ENCODE results near the gene CELF3. TPM values are rescaled to one million over a fixed set of nuclear protein-coding genes. Genes with fewer than 3 reads are reported as not detected.

The CELF3 gene
- total and polyA plus RNA-seq, 11 donors, result not detected

DNA sequence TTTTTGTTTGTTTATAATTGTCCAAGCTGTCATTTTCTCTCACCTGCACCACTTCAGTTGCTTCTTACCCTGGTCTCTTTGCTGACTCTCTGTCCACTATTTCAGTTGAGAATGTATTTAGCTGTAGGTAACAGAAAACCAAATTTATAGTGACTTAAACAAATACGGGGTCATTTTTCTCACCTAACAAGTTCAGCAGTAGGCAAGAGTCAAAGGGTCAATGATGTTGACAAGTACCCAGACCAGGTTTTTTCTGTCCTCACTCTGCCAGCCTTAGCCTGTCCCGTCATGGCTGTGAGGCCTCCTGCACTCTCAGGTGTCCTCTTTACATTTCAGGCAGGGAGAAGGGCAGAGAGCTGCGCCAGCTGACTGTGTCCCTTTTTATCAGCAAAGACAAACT, 16.5 kb upstream of the CELF3 start:
- ATAC-seq (no peak), DNase-seq (no peak)
- Histone ChIP-seq H3K27me3 (peaks cover 0 to 11% (median 0%) of the 10 kb centered on the region in 9 donors), H3K27ac (no peak overlapping the region), H3K4me3 (no peak overlapping the region), H3K4me1 (peaks cover 0 to 6% (median 0%) of the 10 kb centered on the region in 12 donors), H3K36me3 (no peaks in the 10 kb centered on the region), H3K9me3 (peaks cover 0 to 12% (median 0%) of the 10 kb centered on the region in 12 donors)
- TF ChIP-seq, protein P1, sequence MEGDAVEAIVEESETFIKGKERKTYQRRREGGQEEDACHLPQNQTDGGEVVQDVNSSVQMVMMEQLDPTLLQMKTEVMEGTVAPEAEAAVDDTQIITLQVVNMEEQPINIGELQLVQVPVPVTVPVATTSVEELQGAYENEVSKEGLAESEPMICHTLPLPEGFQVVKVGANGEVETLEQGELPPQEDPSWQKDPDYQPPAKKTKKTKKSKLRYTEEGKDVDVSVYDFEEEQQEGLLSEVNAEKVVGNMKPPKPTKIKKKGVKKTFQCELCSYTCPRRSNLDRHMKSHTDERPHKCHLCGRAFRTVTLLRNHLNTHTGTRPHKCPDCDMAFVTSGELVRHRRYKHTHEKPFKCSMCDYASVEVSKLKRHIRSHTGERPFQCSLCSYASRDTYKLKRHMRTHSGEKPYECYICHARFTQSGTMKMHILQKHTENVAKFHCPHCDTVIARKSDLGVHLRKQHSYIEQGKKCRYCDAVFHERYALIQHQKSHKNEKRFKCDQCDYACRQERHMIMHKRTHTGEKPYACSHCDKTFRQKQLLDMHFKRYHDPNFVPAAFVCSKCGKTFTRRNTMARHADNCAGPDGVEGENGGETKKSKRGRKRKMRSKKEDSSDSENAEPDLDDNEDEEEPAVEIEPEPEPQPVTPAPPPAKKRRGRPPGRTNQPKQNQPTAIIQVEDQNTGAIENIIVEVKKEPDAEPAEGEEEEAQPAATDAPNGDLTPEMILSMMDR (IDR thresholded peaks at IDR 0.05), result no peak
- no peak for TF ChIP-seq POLR2A (IDR thresholded peaks at IDR 0.05)
- intact Hi-C loops (cut with DNase I), result loop anchor here in 7 of 10 donors (2.0 to 10.0 kb wide), 6 partner anchors 41 to 288 kb away; no protein-coding TSS in a partner anchor
- 67 to 85% (median 84%) methylated on average over 3 of the region's 3 CpGs for WGBS, 4 donors

DNA sequence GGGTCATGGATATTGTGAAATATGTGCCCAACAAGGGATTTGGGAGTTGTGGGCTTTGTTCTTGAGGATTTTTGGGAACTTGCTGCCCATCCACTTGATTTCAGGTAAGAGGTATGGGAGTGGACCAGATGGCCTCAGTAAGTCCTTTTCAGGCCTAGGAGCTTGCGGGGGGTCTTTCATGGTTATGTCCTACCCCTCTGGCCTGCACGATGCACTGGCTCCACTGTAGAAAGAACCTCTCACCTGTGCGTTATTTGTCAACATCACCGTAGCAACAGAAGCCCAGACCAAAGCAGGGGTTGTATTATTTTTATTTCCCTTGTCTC, 13.3 kb upstream of the CELF3 start:
- Histone ChIP-seq H3K4me3 (no peak overlapping the region), H3K27me3 (peaks cover 0 to 16% (median 0%) of the 10 kb centered on the region in 9 donors), H3K27ac (no peak overlapping the region), H3K4me1 (peaks cover 0 to 12% (median 1%) of the 10 kb centered on the region in 12 donors), H3K36me3 (no peaks in the 10 kb centered on the region), H3K9me3 (no peaks in the 10 kb centered on the region)
- 77 to 90% (median 85%) methylated on average over 4 of the region's 4 CpGs for WGBS, 4 donors
- DNase-seq, result no peak
- intact Hi-C loops (cut with DNase I), result loop anchor here in 7 of 10 donors (5.0 to 10.0 kb wide), 6 partner anchors 38 to 285 kb away; partner anchors contain the start of gene SNX27 (in 1 of the 7)
- no peak for ATAC-seq
- TF ChIP-seq, protein P1 (IDR thresholded peaks at IDR 0.05), result no peak
- TF ChIP-seq POLR2A (IDR thresholded peaks at IDR 0.05), result no peak

DNA sequence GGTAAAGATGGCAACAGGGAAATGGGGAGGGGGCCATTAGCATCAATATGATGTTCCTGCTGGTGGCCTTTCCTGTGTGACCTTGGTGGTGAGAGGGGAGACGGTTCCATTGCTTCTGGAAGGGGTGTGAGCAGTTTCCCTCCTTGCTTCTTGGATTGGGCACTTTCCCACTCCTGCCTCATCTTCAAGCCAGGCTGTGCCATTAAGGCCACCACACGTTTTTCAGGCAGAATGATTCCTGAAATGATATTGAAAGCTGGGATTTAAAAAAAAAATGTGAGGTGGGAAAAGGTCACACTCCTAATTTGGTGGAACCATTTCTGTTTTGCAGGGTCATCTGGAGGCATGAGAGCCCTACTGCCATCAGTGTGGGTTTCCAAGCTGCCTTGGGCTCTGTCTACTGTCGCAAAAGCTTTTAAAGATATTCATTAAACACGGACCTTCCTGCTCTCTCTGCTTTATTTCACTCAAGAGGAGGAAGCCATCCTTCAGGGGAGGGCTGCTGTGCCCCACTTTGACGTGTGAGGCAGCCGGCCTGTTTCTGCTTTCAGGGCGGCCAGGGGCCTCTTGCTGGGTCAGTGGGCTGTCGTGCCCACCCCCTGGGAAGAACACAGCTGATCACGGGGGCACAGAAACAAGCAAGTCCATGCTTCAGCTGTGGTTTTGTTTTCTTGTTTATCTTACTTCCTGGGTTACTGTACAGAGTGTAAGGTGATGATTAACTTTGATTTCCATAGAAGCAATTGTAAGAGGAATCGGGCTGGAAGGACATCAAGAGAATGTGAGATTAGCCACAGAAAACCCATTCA, 12.8 kb upstream of the CELF3 start:
- no peaks in the 10 kb centered on the region for H3K36me3 ChIP-seq
- 67 to 70% (median 70%) methylated on average over 10 of the region's 10 CpGs for WGBS, 4 donors
- H3K27me3 ChIP-seq, result peaks cover 0 to 16% (median 0%) of the 10 kb centered on the region in 9 donors
- ATAC-seq, result no peak
- H3K27ac ChIP-seq, result peak overlapping the region in 1 of 12 donors; percentile 79
- intact Hi-C loops (cut with DNase I), result loop anchor here in 1 of 10 donors (5.0 kb wide), 1 partner anchor 117 kb away; the partner anchor contains the start of gene SNX27
- H3K4me1 ChIP-seq, result peaks cover 0 to 12% (median 1%) of the 10 kb centered on the region in 12 donors
- TF ChIP-seq POLR2A (IDR thresholded peaks at IDR 0.05), result no peak
- TF ChIP-seq, protein P1 (IDR thresholded peaks at IDR 0.05), result no peak
- no peaks in the 10 kb centered on the region for H3K9me3 ChIP-seq
- DNase-seq, result no peak
- no peak overlapping the region for H3K4me3 ChIP-seq

Measured in heart left ventricle (tissue), 16 donors.